Measurements from ENCODE around the gene CPXM1.

Gene CPXM1

DNA sequence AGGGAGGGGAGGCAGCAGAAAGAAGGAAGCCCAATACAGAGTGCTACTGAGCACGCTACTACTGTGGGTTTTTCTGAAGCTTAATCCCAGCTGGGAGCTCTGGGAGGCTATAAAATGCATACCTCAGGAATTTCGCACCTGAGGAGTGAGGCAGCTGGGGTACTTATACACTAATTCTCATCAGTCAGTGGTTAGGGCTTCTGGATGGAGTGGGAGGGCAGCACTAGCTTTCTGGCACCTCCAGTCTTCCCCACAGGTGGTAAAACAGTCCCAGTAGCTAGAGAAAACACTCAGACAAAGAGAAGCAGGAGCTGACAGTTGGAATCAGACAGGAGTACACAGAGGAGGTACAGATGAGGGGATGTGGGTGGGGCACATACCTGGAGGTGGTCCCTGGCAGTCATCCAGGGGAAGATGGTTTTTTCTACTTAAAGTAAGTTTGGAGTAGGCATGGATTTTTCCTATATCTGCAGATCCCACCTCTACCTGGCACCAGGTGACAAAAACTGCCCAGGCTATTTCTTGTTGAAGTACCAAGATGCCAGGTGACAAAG lies 37.8 kb downstream of the CPXM1 start:
- no peak for DNase-seq

DNA sequence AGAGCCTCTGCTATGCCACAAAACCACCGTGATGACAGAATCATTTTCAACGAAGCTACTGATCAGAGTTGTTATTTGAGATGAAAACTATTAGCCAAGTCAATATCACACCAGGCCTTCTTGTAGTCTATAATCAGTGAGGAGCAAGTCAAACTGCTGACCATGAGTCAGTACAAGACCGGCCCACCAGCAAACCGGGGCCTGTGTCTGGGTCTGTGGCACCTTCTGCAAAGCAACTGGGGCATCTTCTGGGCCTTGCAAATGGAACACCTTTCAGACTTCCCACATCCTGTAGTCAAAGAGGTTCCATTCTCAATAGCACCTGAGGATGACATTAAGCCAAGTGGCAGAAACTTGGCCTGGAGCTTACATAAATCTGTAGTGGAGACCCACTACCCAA lies 38.5 kb downstream of the CPXM1 start:
- DNase-seq, result no peak

GRCh38 chr20:2760952-2761305 lies 39.5 kb downstream of the CPXM1 start:
- no peak for DNase-seq

DNA sequence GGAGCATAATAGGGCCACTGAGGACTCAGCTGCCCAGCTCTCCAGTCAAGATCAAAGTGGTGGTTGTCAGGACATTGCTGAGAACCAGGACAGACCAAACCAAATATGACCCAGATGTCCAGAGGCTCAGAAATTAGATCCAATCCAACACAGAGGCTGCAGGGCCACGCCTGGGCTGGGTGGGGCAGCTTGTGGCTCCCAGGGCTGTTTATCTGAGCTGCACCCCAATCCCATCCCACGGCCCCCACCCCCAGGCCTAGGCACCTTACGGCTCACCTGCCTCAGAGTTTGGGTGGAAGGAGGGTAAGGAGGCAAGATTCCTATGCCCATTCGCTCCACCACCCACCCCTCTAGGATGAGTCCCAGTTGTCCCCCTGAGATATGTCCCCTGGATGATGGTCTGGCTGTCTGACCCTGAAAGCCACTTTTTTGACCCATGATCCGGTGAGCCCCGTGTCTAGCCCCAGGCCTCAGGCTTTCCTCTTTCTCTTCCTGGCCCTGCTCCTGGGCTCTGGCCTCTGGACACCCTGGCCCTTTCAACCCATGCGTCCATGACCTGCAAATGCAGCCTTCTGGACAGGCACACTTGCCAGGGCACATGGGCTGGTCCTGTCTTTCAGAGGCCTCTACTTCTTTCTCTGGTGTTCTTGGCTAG lies 40.0 kb downstream of the CPXM1 start:
- no peak for DNase-seq

DNA sequence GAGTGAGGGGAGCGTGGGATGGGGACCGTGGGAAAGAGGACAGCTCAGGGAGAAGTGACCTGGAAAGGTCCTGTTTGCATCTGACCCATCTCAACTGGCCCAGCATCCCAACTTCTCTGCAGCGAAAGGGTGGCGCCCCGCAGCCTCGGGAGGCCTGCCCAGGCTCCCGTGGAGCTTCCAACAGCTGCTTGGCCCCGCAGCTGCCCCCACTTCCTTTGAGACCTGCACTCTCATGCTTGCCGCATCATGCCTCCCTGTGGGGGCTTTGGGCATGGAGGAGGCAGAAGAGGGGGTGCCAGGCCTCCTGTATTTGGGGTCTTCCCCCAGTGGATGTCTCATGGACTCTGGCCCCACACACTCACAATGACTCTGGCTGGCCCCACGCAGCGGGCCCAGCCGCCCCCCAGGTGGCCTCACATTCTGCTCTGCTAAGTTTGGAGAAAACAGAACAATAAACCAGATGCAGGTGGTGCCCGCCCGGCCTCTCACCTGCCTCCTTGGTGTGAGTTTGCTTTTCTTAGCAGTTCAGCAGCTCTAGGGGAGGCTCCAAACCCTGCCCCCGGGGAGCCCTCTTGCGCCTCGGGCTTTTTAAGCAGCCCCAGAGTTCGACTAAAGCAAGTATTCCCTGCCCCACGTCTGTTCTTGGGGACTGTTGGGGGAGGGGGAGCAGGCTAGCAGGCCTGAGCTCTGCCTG lies 40.7 kb downstream of the CPXM1 start:
- DNase-seq, result no peak

- no peak for DNase-seq
Observed at GRCh38 chr20:2759143-2759542, 41.3 kb downstream of the CPXM1 start.

DNA sequence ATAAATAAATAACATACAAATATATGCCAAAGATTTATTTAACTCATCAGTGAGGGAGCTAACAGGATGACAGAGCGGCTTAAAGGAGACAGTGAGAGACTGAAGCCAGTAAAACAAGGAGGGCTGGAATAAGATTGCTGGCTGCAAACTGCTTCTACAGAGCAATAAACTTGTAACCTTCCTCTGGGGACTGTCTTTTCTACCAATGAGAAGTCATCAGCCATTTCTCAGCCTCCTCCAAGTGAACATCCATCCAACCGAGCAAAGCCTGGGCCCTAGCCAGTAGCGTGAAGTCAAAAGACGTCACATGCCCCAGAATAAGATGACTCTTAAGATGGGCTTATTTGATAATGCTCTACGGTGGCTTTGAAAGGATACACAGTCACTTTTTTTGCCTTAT lies 42.5 kb downstream of the CPXM1 start:
- no peak for DNase-seq

DNA sequence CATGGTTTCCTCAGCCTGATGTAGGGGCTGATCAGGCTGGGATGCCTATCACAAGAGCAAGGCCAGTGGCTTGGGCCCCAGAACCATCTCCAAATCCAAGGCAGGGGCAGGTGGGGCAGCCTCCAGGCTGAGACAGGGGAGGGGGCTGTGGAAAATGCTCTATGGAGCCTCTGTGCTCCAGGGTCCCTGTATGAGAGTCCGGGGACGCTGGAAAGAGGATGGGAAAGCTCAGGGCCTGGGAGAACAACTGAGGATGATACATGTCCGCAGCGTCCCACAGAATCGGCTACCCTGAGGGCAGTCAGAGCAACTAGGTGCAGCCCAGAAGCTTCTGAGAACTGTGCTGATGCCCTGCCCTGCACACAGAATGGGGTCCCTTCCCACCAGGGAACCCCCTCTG lies 43.4 kb downstream of the CPXM1 start:
- DNase-seq, result no peak

DNA sequence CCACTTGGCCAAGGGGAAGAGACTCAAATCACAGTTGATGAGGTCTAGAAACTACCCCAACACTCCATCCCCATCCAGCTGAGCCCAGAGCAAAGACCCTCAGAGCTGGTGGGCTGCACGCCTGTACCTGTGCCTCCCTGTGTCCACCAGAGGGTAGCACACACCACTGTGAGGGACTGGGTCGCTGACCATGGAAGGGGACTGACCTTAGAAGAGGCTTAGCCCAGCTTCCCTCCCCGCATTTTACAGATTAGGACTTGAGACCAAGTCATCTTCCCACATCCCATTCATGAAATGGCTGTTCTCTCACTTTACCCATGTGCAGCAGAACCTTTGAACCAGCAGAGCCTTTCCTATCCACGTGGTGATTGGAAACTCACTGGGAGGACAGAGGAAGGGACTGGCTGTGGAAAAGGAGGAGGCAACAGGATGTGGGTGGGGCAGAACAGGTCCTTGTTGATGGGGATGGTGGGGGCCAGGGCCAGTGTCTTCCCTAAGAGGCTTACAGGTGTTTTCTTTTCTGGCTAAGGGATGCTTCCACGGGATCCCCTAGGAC lies 44.3 kb downstream of the CPXM1 start:
- DNase-seq, result peak; percentile 75

DNA sequence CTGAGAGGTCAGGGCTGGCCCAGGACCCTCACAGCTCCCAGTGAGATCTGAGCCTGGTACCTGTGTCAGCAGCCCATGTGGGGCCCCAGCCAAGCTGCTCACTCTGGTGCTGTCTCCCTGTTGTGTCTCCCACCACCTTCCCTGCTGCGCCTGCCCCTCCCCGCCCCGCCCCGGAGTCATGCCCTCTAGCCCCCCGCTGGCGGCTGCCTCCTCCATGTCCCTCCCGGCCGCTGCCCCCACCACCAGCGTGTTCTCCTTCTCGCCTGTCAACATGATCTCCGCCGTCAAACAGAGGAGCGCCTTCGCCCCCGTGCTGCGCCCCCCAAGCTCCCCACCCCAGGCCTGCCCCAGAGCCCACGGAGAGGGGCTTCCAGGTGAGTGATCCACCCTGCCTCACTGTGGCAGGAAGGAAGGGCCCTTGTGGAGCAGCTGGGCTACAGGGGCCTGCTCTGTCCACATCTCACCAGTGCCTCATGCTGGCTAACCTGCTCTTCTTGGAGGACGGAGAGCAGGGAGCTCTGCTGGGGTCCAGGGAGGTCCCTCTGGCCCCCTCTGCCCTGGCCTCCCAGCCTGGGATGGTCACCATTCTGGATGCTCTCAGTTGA lies 44.9 kb downstream of the CPXM1 start:
- no peak for DNase-seq

DNA sequence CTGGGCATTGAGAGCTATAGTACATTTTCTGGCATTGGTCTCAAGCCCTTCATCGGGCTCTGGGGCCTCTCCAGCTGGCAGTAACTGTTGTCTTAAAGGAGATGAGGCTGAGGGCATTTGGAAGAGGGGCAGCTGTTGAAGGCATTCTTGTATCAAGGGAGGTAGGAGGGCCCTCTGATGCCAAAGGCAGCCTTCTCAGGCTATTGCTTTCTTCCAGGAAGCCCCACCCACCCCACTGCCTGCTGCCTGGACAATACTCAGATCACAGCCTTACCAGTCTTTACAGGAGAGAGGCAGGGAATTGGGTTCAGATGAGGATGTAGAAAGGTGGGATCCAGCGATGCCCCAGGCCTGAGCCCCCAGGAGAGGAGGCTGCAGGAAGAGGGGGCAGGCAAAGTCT lies 46.0 kb downstream of the CPXM1 start:
- no peak for DNase-seq

- no peak for DNase-seq
Observed at GRCh38 chr20:2753461-2754040, 46.9 kb downstream of the CPXM1 start.

DNA sequence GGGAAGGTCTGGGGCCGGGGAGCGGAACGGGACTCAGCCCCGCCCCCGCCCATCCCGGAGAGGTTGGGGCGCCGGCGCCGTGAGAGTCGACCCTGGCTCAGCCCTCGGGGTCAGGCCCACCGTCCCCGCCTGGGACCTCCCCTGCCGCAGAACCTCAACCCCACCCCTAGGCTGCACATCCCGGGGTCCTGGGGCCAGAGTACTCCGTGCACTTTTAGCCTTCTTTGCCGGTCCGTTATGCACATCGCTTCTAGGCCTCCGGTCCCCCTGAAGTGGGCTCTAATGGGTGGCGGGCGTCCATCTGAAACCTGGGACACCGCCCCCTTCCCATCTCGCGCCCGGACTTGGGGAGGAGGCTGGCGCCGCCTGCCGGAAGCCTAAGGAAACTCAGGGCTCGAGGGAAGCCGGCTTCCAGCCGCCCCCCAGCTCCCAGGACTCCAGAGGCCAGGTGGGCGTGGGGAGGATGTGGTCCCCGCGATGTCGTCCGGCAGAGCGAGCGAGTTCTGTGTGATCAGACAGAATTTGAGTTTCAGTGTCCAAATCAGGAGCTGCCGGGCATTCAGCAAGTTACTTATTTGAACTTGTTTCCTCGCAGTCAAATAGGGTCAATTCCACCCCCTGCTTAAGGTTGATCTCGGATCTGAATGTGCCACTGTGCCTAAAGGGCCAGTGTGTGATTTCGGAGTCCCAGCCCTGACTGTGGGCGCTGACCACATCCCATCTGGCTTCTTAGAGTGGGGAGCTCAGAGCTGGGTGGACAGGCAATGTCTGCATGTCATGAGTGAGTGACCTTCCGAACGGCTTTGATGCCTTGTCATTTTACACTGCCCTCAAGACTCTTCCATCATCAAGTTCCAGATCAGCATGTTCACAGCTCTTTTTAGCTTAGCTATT lies 47.6 kb downstream of the CPXM1 start:
- peak; percentile 76 for DNase-seq

DNA sequence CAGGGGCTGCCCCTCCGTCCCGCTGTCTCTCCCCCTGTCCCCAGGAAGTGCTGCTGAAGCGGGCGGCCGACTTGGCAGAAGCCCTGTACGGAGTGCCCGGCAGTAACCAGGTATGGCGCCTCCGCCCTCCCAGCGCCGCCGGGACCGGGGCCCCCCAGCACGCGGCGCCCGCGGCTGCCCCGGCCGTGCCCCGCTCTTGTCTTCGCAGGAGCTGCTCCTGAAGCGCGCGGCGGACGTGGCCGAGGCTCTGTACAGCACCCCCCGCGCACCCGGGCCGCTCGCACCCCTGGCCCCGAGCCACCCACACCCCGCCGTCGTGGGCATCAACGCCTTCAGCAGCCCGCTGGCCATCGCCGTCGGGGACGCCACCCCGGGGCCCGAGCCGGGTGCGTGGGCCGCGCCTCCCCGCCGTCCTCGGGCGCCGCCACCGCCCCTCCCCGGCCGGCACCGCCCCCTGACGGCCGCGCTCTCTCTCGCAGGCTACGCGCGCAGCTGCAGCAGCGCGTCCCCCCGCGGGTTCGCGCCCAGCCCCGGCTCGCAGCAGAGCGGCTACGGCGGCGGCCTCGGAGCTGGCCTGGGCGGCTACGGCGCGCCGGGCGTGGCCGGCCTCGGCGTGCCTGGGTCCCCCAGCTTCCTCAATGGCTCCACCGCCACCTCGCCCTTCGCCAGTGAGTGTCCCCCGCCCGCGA lies 48.4 kb downstream of the CPXM1 start:
- peak; percentile 42 for DNase-seq

GRCh38 chr20:2751347-2751877 lies 49.0 kb downstream of the CPXM1 start:
- DNase-seq, result no peak

DNA sequence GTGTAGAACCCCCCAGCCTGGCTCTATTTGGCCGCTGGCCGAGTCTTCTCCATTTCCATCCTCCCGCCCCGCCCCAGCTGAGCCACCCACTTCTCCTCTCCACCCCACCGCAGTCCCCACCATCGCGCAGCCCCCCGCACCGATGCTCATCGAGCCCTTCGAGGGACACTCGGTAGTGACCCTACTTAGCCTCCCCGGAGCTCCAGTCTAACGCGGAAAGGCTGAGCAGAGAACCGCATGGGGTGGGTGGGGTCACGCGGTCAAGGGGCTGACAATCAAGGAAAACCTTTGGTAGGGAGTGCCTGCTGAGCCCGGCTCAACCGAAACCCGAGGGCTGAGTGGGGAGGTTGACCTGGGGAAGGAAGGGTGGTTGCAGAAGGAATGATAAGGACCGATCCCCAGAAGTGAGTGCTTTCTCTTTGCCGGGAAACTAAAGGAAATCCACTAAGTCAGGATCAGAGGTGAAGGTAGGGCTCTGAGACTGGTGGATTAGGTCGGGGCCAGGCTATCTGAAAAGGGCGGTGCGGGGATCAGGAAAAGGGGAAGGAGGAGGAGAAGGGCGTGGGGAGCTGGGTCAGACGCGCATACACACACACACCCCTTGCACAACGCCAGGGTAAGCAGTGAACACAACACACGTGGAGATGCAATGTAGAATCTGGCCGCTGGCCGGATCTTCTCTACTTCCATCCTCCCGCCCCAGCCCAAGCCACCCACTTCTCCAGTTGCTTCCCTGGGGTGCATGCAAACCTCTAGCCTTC lies 49.8 kb downstream of the CPXM1 start:
- DNase-seq, result peak; percentile 57

DNA sequence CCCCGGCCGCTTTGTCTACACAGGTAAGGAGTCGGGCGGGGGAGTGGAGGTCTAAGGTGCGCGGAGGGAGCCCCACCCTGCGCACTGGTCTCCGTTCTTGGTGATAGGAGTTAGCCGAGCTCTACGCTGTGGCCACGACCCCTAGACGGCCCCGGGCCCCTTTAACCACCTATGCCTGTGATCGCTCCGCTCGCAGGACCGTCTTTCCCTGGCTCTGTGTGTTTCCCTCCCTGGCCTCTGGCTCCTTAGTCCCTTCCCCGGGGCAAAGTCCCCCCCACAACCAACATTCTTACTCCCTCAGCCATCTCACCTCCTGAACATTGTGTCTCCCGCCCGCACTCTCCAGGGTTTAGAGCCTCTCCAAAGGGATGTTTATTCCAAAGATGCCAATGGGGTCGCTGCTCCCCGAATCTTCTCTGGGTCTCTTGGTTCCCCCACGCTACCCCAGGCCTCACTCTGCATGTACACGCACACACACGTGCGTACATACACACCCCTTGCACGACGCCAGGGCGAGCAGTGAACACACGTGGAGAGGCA lies 50.4 kb downstream of the CPXM1 start:
- no peak for DNase-seq

- no peak for DNase-seq
Observed at GRCh38 chr20:2749343-2749950, 51.0 kb downstream of the CPXM1 start.

DNA sequence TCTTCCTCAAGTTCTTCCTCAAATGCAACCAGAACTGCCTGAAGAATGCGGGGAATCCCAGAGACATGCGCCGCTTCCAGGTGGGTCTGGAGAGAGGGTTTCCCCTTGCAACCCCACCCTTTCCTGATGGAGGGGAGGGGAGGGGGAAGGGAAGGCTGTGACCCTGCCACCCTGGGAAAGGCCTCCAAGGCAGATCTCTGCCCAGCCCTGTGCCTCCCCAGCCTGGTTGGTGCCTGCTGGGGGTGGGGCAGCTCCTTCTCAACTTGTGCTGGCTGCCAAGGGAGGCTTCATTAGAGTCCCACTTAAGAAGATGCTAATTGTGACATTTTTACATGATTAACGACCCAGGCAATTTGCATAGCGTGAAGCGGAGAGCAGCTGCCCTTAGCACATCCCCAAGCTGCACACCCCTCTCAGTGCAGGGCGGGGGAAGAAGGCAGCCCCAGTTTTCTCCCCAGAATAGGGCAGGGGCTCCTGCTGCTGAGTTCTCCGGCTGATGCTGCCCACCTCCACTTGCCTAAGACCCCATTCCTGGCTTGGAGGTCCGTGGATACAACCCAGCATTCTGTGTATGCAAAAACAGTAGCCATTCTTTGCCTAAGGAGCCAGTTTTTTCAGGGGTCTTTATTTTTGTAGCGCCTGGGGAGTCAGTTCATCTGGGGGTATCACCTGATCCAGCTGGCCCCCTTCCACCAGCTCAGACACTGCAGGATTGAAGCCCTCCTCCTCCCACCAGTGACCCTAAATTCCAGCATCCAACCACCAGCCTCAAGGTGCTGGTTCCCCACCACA lies 51.7 kb downstream of the CPXM1 start:
- no peak for DNase-seq

Measured in eye (tissue), 1 donor.